Adipose tissue (tissue), 3 donors: ENCODE data around the gene CEP250. TPM values are rescaled to one million over a fixed set of nuclear protein-coding genes. Genes with fewer than 3 reads are reported as not detected.
"Not testable (repeated sequence)": the region's sequence is repeated elsewhere in the genome, so short reads cannot be mapped to it uniquely, and the experiment has no call there.

Source experiments
- H3K27ac ChIP-seq: one replicate; pipeline ENCODE4 v1.5.1; 2013; ENCODE audit warnings: low read depth, low read length
- WGBS, 3 donors: extraction: QIAGEN DNeasy Blood & Tissue Kit; methylation state at CpG; one replicate each; pipeline ENCODE4 v1.1.7; 2013; 5-methylcytosine and 5-hydroxymethylcytosine counted together
- polyA plus RNA-seq, 3 donors: library from polyadenylated mRNA; stranded (reverse); fragments of 200-250 nt; gene quantifications; one replicate each; pipeline ENCODE4 v1.2.3, GENCODE V29; 2013
- donor health status: healthy with polysubstance abuse.
- donor health status: Bipolar disorder and iron deficiency.
- donor health status: healthy.

CEP250 gene
- polyA plus RNA-seq, 3 donors: 3.6 to 7.1 (median 5.1) TPM

DNA sequence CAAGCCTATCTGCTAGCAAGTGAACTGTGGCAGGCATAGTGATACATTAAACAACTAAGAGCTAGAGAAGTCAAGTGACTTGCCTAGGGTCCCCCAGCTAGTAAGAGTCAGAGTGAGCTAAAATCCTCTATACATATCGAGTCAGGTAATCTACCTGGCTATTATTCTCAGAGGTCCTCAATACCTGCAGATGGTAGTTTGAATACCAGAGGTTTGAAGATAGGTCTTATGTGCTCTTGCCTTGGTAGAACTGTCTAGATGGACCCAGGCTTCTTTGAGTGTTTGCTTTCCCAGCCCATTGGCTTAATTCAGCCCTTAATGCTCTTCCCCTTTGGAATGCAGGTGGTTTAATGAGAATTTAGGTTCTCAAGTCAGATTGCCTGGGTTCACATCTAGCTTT is 87.6 kb downstream of the CEP250 start:
- no peak overlapping the region for H3K27ac ChIP-seq
- WGBS, 3 donors: 88 to 98% (median 92%) methylated on average over 1 of the region's 1 CpG

GRCh38 chr20:35544436-35544835 is 89.0 kb downstream of the CEP250 start:
- WGBS, 3 donors: 91 to 97% (median 92%) methylated on average over 15 to 16 of the region's 16 CpGs
- H3K27ac ChIP-seq: no peak overlapping the region

DNA sequence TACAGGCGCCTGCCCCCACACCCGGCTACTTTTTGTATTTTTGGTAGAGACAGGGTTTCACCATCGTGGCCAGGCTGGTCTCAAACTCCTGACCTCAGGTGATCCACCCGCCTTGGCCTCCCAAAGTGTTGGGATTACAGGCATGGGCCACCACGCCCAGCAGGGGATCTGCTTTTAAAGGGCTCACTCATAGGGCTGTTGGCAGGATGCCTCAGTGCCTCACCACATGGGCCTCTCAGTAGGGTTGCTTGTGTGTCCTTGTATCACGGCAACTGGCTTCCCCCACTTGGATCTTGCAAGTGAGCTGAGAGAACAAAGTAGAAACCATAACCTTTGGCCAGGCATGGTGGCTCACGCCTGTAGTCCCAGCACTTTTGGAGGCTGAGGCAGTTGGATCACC is 89.5 kb downstream of the CEP250 start:
- not testable (repeated sequence) for H3K27ac ChIP-seq
- WGBS, 3 donors: 95 to 96% (median 96%) methylated on average over 7 of the region's 7 CpGs

DNA sequence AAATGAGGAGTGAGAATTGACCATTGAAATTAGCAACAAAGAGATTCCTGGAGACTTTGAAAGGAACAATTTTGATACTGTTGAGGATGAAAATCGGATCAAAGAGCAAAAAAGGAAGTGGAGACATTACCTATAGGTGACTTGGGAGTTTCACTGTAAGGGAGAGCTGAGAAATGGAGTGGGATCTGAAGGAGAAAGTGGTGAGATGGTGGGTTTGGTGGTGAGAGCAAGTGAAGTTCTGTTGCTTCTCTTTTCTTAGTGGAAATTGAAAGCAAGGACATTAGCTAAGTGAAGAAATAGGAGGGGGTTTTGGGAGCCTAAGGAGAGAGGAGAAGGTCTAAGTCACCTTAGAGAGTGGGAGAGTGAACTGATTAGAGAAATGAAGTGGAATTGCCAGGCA is 90.7 kb downstream of the CEP250 start:
- H3K27ac ChIP-seq: no peak overlapping the region
- 73 to 90% (median 85%) methylated on average over 1 of the region's 1 CpG for WGBS, 3 donors

- no peak overlapping the region for H3K27ac ChIP-seq
- WGBS, 3 donors: 83 to 90% (median 84%) methylated on average over 8 to 9 of the region's 9 CpGs
These were observed 91.9 kb downstream of the CEP250 start for GRCh38 chr20:35547329-35547728.

GRCh38 chr20:35551503-35551902 is 96.1 kb downstream of the CEP250 start:
- H3K27ac ChIP-seq: no peak overlapping the region
- 70 to 80% (median 76%) methylated on average over 4 of the region's 4 CpGs for WGBS, 3 donors

- WGBS, 3 donors: 82 to 95% (median 89%) methylated on average over 3 of the region's 3 CpGs
- H3K27ac ChIP-seq: no peak overlapping the region
These were observed 97.5 kb downstream of the CEP250 start for GRCh38 chr20:35552914-35553313.

GRCh38 chr20:35555461-35555860 is 100.1 kb downstream of the CEP250 start:
- not testable (repeated sequence) for H3K27ac ChIP-seq
- 74 to 89% (median 79%) methylated on average over 4 of the region's 4 CpGs for WGBS, 3 donors

- WGBS, 3 donors: 95 to 96% (median 95%) methylated on average over 21 of the region's 21 CpGs
- H3K27ac ChIP-seq: no peak overlapping the region
These were observed 100.7 kb downstream of the CEP250 start for GRCh38 chr20:35555951-35556645.

GRCh38 chr20:35556871-35557270 is 101.5 kb downstream of the CEP250 start:
- 94 to 98% (median 97%) methylated on average over 7 to 8 of the region's 8 CpGs for WGBS, 3 donors
- no peak overlapping the region for H3K27ac ChIP-seq

- 87 to 94% (median 93%) methylated on average over 4 of the region's 4 CpGs for WGBS, 3 donors
- no peak overlapping the region for H3K27ac ChIP-seq
These were observed 103.1 kb downstream of the CEP250 start for GRCh38 chr20:35558451-35558850.

DNA sequence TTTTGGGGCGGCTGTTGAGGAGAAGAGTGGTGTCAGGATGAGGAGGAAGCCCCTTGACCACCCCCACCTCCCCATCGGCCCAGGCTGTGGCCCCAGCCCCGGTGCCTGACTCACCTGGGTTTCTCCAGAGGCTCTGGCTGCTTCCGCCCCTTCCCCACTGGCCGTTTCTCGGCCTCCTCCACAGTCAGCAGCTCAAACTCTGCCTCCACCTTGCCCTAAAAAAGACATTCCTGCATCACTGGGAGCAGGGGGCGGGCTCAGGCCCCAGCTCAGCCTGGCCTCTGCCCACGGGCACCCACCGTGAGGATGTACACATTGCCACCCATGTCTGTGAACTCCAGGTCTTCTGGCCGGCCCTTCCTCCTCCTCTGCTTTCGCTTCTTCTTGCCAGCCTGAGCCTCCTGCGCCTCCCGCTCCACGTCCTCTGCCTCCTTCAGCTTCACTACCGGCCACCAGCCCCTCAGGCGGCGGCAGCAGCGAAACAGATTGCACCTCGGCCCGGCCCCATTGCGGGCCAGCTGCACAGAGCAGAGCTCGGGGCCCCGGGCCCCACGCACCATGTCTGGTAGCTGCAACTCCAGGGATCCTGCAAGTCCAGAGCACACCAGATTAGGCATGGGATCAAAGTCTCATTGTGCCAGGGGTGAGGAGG is 103.8 kb downstream of the CEP250 start:
- H3K27ac ChIP-seq: no peak overlapping the region
- 91 to 94% (median 92%) methylated on average over 23 to 24 of the region's 24 CpGs for WGBS, 3 donors

GRCh38 chr20:35560105-35560511 is 104.7 kb downstream of the CEP250 start:
- H3K27ac ChIP-seq: no peak overlapping the region
- 75 to 78% (median 75%) methylated on average over 18 of the region's 18 CpGs for WGBS, 3 donors

DNA sequence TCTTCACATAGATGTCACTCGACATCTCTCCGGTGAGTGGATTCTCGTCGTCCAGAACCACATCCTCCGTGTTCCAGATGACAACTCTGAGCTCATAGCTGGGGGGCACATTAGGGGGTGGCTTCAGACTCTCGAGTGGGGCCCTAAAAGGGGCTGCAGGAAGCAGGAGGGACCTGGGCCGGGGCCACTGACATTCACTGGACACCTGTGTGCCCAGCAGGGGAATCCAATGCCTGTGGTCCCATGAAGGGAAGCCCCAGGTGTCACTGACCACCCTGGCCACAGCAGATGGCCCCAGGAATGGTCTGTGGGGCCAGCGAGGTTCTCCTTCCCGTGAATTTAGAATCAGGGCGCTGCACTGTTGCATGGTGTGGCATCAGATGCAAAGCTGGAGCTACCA is 105.1 kb downstream of the CEP250 start:
- WGBS, 3 donors: 72 to 75% (median 75%) methylated on average over 10 of the region's 10 CpGs
- H3K27ac ChIP-seq: no peak overlapping the region

DNA sequence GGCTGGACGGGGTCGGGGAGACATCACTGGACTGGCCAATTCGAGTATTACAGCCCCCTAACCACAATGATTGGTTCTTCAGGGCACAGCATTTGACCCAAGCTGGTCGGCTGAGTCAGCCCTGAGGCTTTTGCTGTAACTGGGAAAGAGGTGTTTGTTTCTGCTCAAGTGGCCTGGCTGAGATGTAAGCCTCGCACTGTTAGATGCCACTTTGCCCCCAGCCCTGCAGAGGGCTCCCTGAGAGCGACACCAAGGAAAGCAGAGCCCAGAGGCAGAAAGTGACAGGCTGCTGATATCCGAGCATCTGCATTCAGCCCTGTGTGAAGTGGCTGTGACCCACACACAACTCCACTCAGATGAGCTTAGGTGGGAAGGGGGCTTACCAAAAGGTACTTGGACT is 105.9 kb downstream of the CEP250 start:
- 22 to 36% (median 22%) methylated on average over 7 of the region's 7 CpGs for WGBS, 3 donors

GRCh38 chr20:35561671-35562070 is 106.3 kb downstream of the CEP250 start:
- no peak overlapping the region for H3K27ac ChIP-seq
- 54 to 66% (median 63%) methylated on average over 5 of the region's 5 CpGs for WGBS, 3 donors

More for the DNA sequence above, 105.9 kb downstream of the CEP250 start:
- H3K27ac ChIP-seq: no peak overlapping the region

DNA sequence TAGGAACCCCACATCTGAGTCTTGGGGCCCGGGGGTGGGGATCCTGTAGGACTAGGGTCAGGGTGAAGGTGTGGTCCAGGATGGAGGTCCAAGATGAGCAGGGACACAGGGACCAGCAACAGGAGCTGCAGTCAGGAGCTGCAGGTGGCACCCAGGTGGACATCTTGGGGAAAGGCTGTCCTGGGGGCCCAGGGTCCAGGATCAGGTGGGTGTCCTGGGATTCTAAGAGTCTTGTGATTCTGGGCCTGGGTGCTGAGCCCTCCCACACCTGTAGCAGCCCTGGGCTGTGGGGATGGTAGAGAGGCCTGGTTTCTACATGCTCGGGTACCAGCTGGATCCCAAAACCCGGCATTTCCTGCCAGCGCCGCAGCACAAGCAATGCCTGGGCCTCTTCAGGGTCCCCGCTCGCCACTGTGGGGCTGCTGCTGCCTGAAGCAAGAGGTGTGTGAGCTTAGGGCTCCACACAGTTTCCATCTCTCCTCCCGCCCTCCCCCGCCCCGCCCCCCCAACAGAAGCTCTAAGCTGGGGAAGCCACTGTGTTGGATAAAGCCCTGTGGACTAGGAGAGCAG is 107.2 kb downstream of the CEP250 start:
- H3K27ac ChIP-seq: no peak overlapping the region
- 78 to 93% (median 89%) methylated on average over 7 to 10 of the region's 10 CpGs for WGBS, 3 donors

- 89 to 90% (median 90%) methylated on average over 10 of the region's 10 CpGs for WGBS, 3 donors
- H3K27ac ChIP-seq: no peak overlapping the region
These were observed 108.4 kb downstream of the CEP250 start for GRCh38 chr20:35563834-35564233.

DNA sequence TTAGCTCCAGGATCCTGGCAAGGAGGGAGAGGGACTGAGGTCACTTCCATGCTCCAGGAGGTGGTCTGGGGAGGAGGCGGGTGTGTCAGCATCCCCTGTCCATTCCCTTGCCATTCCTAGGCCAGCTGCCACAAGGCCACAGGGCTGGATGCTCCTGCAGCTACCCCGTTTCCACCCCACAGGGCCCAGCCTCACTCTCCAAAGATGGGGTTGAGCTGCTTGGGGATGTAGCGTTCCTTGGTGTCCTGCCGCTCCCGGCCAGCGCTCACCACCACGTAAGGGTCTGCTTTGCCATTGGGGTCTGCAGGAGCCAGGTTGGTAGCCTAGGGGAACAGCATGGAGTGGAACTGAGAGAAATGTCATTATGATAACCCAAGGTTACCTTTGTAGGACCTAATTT is 109.5 kb downstream of the CEP250 start:
- WGBS, 3 donors: 94 to 96% (median 95%) methylated on average over 7 of the region's 7 CpGs
- H3K27ac ChIP-seq: no peak overlapping the region

GRCh38 chr20:35568645-35569044 is 113.2 kb downstream of the CEP250 start:
- no peak overlapping the region for H3K27ac ChIP-seq
- 5 to 24% (median 9%) methylated on average over 2 of the region's 2 CpGs for WGBS, 3 donors
